Cardiac fibroblast (primary cell): ENCODE results near the gene UBQLN4.

ENCODE experiments used
- DNase-seq, 2 donors: peaks; one replicate each; pipeline versions ENCODE4 v3.0.0 to v3.0.0-alpha.2; 2010; ENCODE audit warnings: low read depth in 2 of 2
- H3K4me3 ChIP-seq, 2 donors: replicated peaks in 1 of 2; 1 replicate in 1 of 2; 2 replicates in 1 of 2; pipeline ENCODE4 v1.5.1; 2011; ENCODE audit warnings: low read depth in 2 of 2, low read length in 2 of 2, mild to moderate bottlenecking in 2 of 2, moderate library complexity in 1 of 2
- TF ChIP-seq, protein P1 (sequence below): IDR thresholded peaks from one replicate; pipeline ENCODE4 v1.5.1; 2011; ENCODE audit warnings: low read depth, mild to moderate bottlenecking, low read length, inconsistent platforms

Gene UBQLN4

DNA sequence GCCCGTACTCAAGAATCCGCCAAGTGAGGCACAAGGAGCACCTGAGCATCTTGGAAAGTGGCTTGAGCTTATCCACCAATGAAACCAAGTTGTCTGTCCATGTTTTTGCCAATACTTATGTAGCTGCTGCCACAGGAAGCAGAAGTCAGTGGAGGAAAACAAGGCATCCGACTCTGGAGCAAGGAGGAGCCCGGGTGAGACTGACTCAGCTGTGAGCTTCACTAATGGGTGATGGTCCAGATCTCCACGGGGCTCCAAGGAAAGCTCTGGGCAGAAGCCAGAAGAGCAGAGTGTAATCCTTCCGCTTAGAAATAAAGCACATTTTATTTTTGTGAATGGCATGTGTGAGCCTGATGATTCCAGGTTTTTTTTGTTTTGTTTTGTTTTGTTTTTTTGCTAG is 20.6 kb downstream of the UBQLN4 start:
- TF ChIP-seq, protein P1, sequence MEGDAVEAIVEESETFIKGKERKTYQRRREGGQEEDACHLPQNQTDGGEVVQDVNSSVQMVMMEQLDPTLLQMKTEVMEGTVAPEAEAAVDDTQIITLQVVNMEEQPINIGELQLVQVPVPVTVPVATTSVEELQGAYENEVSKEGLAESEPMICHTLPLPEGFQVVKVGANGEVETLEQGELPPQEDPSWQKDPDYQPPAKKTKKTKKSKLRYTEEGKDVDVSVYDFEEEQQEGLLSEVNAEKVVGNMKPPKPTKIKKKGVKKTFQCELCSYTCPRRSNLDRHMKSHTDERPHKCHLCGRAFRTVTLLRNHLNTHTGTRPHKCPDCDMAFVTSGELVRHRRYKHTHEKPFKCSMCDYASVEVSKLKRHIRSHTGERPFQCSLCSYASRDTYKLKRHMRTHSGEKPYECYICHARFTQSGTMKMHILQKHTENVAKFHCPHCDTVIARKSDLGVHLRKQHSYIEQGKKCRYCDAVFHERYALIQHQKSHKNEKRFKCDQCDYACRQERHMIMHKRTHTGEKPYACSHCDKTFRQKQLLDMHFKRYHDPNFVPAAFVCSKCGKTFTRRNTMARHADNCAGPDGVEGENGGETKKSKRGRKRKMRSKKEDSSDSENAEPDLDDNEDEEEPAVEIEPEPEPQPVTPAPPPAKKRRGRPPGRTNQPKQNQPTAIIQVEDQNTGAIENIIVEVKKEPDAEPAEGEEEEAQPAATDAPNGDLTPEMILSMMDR, result no peak
- H3K4me3 ChIP-seq, result no peak overlapping the region
- DNase-seq, result peak; percentile 27 to 47

DNA sequence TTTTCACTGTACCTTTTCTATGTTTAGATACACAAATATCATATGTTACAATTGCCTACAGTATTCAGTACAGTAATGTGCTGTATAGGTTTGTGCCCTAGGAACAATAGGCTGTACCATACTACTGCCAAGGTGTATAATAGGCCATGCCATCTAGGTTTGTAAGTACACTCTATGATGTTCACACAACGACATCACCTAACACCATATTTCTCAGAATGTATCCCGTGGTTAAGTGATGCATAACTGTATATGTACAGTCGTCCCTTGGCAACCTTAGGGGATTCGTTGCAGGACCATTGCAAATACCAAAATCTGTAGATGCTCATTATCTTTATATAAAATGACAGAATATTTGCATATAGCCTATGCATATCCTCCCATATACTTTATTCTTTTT is 27.0 kb downstream of the UBQLN4 start:
- H3K4me3 ChIP-seq, result no peak overlapping the region
- no peak for DNase-seq
- TF ChIP-seq, protein P1, result no peak

DNA sequence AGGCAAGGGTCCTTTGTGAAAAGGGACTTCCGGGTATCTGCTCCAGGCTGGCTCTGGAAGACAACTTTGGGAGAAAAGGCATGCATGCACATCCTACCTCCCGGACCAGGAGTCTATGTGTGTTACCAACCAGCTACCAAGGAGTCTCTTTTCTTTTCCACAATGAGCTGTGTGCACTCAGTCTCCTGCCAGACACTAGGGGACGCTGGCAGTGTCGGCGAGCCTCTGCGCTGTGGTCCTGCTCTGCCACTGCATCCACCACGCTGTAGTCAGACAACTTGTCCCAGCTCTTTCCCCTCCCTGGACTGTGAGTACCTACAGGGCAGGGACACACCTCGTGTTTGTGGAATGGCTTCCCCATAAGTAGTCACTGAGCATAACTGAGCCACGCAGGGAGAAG is 27.7 kb downstream of the UBQLN4 start:
- TF ChIP-seq, protein P1, result peak; percentile 82
- peak; percentile 49 to 50 for DNase-seq
- H3K4me3 ChIP-seq, result no peak overlapping the region

DNA sequence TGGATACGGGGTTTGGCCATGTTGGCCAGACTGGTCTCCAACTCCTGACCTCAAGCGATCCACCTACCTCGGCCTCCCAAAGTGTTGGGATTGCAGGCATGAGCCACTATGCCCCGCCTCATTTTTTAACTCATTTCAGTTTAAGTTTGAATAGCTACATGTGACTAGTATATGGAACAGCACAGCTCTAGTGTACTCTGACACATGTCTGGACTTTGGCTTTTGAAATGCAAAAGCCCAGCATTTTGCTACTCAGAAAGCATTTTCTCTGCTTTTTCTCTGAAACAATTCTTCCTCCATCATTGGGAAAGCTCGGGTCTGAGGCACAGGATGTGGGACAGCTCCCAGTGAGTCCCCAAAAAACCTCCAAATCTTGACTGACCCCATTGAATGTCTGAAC is 28.8 kb downstream of the UBQLN4 start:
- TF ChIP-seq, protein P1, result no peak
- DNase-seq, result no peak
- no peak overlapping the region for H3K4me3 ChIP-seq

DNA sequence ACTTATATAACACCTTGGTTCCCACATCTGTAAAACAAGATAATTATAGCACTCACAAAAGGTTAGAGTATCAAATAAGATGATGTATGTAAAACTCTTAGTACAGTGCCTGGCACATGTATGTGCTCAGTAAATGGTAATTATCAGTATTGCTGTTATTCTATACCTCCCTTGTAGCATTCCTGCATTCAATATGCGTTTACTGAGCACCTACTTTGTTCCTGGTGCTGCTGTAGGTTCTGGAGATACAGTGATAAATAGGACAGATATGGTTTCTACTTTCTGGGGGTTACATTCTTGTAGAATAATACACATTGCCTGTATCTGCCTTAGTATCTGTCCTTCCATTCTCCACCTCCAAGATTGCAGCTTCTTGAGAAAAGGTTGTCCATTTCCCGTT is 31.6 kb downstream of the UBQLN4 start:
- TF ChIP-seq, protein P1, result no peak
- DNase-seq, result no peak
- H3K4me3 ChIP-seq, result no peak overlapping the region

DNA sequence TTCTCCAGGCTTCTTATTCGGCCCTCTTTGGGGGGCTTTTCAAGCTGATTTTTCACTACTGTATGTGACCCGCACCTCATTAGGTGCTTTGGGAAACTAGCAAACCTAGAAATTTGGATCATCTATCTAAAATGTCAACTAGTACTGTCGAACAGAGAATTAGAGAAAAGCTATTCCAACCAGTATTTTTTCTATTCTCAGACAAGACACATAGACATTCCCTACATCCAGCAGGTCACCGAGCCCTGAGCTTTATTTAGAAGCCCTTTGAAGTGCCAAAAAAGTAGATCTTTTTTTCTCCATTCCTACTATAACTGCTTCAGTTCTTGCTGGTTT is 32.5 kb downstream of the UBQLN4 start:
- peak overlapping the region; percentile 78 to 80 for H3K4me3 ChIP-seq
- TF ChIP-seq, protein P1, result no peak
- DNase-seq, result no peak

DNA sequence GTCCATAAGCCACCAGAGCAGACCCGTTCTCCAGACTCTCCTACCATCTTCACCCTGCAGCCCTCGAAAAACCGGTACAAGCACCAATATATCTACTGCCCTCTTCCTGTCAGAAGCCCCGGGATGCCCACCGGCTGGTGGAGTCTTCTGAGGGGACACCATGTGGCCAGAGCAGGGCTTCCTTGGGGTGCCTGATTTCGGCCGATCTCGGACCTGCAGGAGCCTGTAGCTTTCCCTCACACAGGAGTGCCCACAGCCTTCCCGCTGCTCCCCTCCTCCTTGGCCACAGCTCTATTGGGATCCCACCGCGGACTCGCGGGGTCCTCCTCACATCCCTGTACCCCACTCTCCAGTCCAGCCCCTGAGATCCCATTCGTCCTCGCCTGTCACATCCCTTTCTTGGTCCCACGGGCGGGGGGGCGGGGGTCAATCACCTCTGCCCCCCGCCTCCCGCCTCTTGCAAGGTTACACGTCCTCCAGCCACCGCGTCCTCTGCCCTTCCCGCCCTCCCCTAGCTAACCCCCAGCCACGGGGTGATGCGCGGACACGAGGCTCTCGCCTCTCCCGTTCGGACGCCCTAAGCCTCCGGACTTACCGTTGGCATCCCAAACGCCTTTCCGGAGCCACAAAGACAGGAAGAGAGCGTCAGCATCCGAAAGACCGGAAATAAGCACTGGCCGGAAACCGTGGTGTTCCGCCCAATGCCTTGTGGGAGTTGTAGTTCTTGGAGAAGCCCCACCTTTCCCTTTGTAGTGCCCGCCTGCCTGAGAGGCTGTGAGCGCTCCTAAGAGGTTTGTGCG is 33.1 kb downstream of the UBQLN4 start, which contains the start of gene SSR2:
TSS of gene SSR2 (minus strand) at position 659 of the 800 bp plus-strand sequence. CDS start 784 bp downstream, outside the sequence.
- peak within 1 kb of the TSS; percentile 78 to 80 for H3K4me3 ChIP-seq
- TF ChIP-seq, protein P1, result no peak
- peak; percentile 92 to 94 for DNase-seq
